Subcutaneous abdominal adipose tissue (tissue), 5 donors: ENCODE measurements around the gene RIMKLB.

ENCODE experiments used
- H3K27ac ChIP-seq: one replicate; pipeline ENCODE4 v1.7.0; 2013; ENCODE audit warnings: low read depth, mild to moderate bottlenecking, inconsistent platforms, low read length, moderate library complexity
- H3K27me3 ChIP-seq, 5 donors: one replicate each; pipeline ENCODE4 v1.7.0; 2013; ENCODE audit warnings: low read length in 5 of 5, inconsistent platforms in 1 of 5; ENCODE audit not compliant: control insufficient read depth in 5 of 5, insufficient read depth in 4 of 5
- H3K36me3 ChIP-seq, 5 donors: one replicate each; pipeline ENCODE4 v1.7.0; 2013; ENCODE audit warnings: low read length in 5 of 5; ENCODE audit not compliant: control insufficient read depth in 5 of 5, insufficient read depth in 5 of 5
- H3K4me1 ChIP-seq, 5 donors: one replicate each; pipeline ENCODE4 v1.7.0; 2013; ENCODE audit warnings: low read length in 5 of 5, mild to moderate bottlenecking in 3 of 5, moderate library complexity in 1 of 5; ENCODE audit not compliant: control insufficient read depth in 5 of 5, insufficient read depth in 5 of 5
- H3K4me3 ChIP-seq, 5 donors: one replicate each; pipeline ENCODE4 v1.7.0; 2013; ENCODE audit warnings: low read length in 5 of 5, low read depth in 1 of 5
- H3K9ac ChIP-seq, 5 donors: one replicate each; pipeline ENCODE4 v1.7.0; 2013; ENCODE audit warnings: low read length in 5 of 5, mild to moderate bottlenecking in 4 of 5, moderate library complexity in 3 of 5
- H3K9me3 ChIP-seq, 5 donors: one replicate each; pipeline ENCODE4 v1.7.0; 2013; ENCODE audit warnings: low read length in 5 of 5; ENCODE audit not compliant: control insufficient read depth in 5 of 5
- donor health status: healthy.
- donor health status: healthy.
- donor health status: healthy.
- donor health status: healthy.
- donor health status: healthy.

The RIMKLB gene

GRCh38 chr12:8687846-8688601 is 9.8 kb upstream of the RIMKLB start:
- Histone ChIP-seq H3K36me3 (no peaks in the 10 kb centered on the region), H3K4me1 (peaks cover 3 to 34% (median 26%) of the 10 kb centered on the region in 5 donors), H3K9me3 (peaks cover 0 to 7% (median 0%) of the 10 kb centered on the region in 5 donors), H3K27ac (no peak overlapping the region), H3K4me3 (peak overlapping the region; percentile 24 to 59 (median 34)), H3K27me3 (no peaks in the 10 kb centered on the region), H3K9ac (no peak overlapping the region)

GRCh38 chr12:8689681-8690080 is 8.1 kb upstream of the RIMKLB start:
- Histone ChIP-seq H3K4me3 (no peak overlapping the region), H3K36me3 (no peaks in the 10 kb centered on the region), H3K4me1 (peaks cover 3 to 34% (median 28%) of the 10 kb centered on the region in 5 donors), H3K9me3 (peaks cover 0 to 5% (median 0%) of the 10 kb centered on the region in 5 donors), H3K9ac (no peak overlapping the region), H3K27me3 (no peaks in the 10 kb centered on the region), H3K27ac (peak overlapping the region; percentile 52)

DNA sequence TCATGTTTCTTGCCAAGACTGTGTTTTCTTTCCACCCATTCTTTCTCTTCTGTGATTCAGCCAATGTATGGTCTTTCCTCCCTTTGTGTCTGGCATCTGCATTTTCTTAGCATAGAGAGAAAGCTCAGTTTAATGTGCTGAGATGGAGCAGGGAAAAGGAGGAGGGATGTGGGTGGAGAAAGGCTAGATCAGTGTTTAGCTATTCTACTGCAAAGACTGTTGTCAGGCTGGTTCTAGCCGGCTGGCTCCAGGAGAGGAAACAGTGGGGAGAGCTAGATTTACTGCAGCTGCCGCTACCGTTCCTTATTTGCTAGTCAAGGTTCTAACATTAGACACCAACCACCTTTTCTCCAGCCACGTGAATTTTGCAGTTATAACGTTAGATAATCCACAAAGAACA is 5.2 kb upstream of the RIMKLB start:
- Histone ChIP-seq H3K4me3 (peak overlapping the region in 1 of 5 donors; percentile 30), H3K27me3 (no peaks in the 10 kb centered on the region), H3K27ac (peak overlapping the region; percentile 7), H3K9me3 (no peaks in the 10 kb centered on the region), H3K9ac (peak overlapping the region in 1 of 5 donors; percentile 51), H3K36me3 (no peaks in the 10 kb centered on the region), H3K4me1 (peaks cover 3 to 37% (median 31%) of the 10 kb centered on the region in 5 donors)

GRCh38 chr12:8695116-8695515 is 2.7 kb upstream of the RIMKLB start:
- Histone ChIP-seq H3K4me3 (no peak overlapping the region), H3K9me3 (no peaks in the 10 kb centered on the region), H3K9ac (no peak overlapping the region), H3K27me3 (no peaks in the 10 kb centered on the region), H3K36me3 (no peaks in the 10 kb centered on the region), H3K4me1 (peaks cover 0 to 32% (median 25%) of the 10 kb centered on the region in 5 donors), H3K27ac (no peak overlapping the region)

DNA sequence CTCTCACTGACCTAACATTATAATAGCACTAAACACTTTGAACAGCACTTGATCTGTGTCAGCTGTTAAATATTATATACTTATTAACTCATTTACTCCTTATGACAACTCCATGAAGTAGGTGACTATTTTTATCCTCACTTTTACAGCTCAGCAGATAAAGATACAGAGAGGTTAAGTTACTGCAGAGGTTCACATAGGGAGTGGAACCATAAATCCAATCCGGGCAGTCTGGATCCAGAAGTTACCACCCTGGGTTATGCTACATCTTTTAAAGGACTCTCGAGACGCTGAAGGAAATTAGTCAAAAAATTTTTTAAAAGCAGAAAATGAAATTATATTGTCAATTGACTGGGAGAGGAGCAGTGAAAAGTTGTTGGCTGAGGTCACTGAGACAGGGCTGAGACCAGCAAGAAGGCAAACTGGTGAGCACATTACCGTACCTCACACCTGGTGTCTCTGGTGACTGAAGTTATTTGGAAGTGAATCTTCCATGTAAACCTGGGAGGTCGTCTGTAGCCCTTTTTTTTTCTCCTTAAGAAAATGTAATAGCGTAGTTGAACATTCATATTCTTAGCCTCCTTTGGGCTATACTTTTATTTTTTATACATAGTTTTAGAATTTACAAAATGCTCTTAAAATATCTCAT is 1.2 kb upstream of the RIMKLB start:
- Histone ChIP-seq H3K4me1 (peaks cover 0 to 41% (median 36%) of the 10 kb centered on the region in 5 donors), H3K9ac (peak overlapping the region in 4 of 5 donors; percentile 67 to 79 (median 77)), H3K9me3 (no peaks in the 10 kb centered on the region), H3K4me3 (peak overlapping the region; percentile 73 to 89 (median 84)), H3K27ac (peak overlapping the region; percentile 76), H3K27me3 (no peaks in the 10 kb centered on the region), H3K36me3 (no peaks in the 10 kb centered on the region)

GRCh38 chr12:8697120-8697475 is 693 bp upstream of the RIMKLB start:
- Histone ChIP-seq H3K27ac (peak overlapping the region; percentile 76), H3K36me3 (no peaks in the 10 kb centered on the region), H3K9ac (peak overlapping the region; percentile 38 to 79 (median 77)), H3K27me3 (no peaks in the 10 kb centered on the region), H3K9me3 (no peaks in the 10 kb centered on the region), H3K4me3 (peak overlapping the region; percentile 73 to 89 (median 84)), H3K4me1 (peaks cover 0 to 47% (median 42%) of the 10 kb centered on the region in 5 donors)

DNA sequence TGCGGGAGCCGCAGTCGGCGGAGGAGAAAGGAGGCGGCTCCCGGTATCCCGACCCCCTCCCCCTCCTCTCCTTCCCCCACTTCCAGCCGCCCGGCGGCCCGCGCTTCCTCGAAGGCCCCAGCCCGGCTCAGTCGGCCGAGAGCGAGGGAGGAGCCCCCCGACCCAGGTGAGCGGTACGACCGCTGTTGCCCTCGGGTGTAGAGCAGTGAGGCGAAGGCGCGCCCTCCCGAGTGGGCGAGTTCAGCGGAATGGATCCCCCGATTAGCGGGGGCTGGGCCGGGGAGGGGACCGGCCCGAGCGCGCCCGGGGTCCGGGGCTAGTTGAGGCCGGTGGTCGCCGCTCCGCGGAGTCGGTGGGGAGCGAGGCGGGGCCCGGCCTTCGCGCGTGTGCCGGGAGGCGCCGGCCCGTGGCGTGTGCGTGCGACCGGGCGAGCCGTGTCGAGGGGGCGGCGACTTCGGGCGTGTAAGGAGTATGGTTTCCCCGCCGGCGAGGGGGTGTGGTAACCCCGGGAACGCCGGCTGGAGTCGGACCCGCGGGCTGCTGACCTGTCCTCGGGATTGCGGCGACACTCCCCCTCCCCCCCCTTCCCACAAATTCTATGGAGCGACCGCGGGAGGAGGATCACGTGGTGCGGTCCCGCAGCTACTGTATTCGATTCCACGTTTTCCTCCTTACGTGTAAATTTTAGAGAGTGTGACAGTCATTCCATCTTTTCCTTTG is 501 bp downstream of the RIMKLB start:
- H3K9ac ChIP-seq: peak overlapping the region; percentile 44 to 95 (median 90)
- no peaks in the 10 kb centered on the region for H3K36me3 ChIP-seq
- peak overlapping the region; percentile 91 for H3K27ac ChIP-seq
- no peaks in the 10 kb centered on the region for H3K9me3 ChIP-seq
- peak overlapping the region; percentile 77 to 89 (median 84) for H3K4me3 ChIP-seq
- H3K27me3 ChIP-seq: no peaks in the 10 kb centered on the region
- H3K4me1 ChIP-seq: peaks cover 0 to 52% (median 48%) of the 10 kb centered on the region in 5 donors

GRCh38 chr12:8698879-8699278 is 1.1 kb downstream of the RIMKLB start:
- Histone ChIP-seq H3K4me3 (peak overlapping the region; percentile 77 to 89 (median 84)), H3K9me3 (no peaks in the 10 kb centered on the region), H3K9ac (peak overlapping the region; percentile 44 to 95 (median 90)), H3K27me3 (no peaks in the 10 kb centered on the region), H3K4me1 (peaks cover 0 to 53% (median 48%) of the 10 kb centered on the region in 5 donors), H3K27ac (peak overlapping the region; percentile 91), H3K36me3 (no peaks in the 10 kb centered on the region)

DNA sequence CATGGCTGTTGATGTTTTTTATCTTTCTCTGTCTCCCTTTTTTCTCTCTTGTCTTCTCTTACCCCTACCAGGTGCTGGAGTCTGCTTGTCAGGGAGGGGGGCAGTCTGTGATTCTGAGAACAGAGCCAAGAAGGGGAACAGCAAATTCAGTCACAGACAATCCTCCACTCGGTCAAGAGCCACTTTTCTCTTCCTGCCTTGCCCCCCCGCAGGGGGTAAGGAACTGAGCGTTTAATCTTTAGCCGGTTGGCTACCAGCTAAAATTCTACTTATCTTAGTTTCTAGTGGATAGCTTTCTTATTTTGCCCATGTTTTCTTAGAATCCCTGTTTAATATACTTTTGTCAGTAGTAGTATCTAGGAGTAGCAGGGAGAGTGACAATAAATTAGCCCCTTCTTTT is 1.9 kb downstream of the RIMKLB start:
- Histone ChIP-seq H3K36me3 (no peaks in the 10 kb centered on the region), H3K4me3 (peak overlapping the region in 4 of 5 donors; percentile 7 to 84 (median 25)), H3K27me3 (no peaks in the 10 kb centered on the region), H3K9me3 (no peaks in the 10 kb centered on the region), H3K27ac (peak overlapping the region; percentile 91), H3K9ac (peak overlapping the region in 4 of 5 donors; percentile 31 to 95 (median 92)), H3K4me1 (peaks cover 0 to 53% (median 48%) of the 10 kb centered on the region in 5 donors)
